ENCODE measurements around the gene EXOC4. TPM values are rescaled to one million over a fixed set of nuclear protein-coding genes. Genes with fewer than 3 reads are reported as not detected.

Gene EXOC4
- total and polyA plus RNA-seq, 2 of the 13 experiments (the other 11 are each of a cell fraction or from before 2014, with no cell fraction given), result 22.5 to 39.0 TPM

GRCh38 chr7:133355325-133355708 lies 102.4 kb downstream of the EXOC4 start:
- H4K20me1 ChIP-seq (ENCODE audit: insufficient read depth, low read length), result no peaks in the 10 kb centered on the region
- H3K27me3 ChIP-seq (ENCODE audit: control insufficient read depth in 1 of 2, insufficient read depth in 2 of 2, low read length in 2 of 2), result no peaks in the 10 kb centered on the region
- FAIRE-seq (no peak), ATAC-seq (no peak), DNase-seq (ENCODE audit: low spot score) (no peak)
- H3K9me3 ChIP-seq (ENCODE audit: low read length), result peaks cover 3% of the 10 kb centered on the region; the same call in 1 of the 2 replicates
- no peak overlapping the region for H3K4me3 ChIP-seq (replicated peaks in 1 of 3; ENCODE audit: insufficient read depth in 1 of 3, low read depth in 2 of 3, low read length in 3 of 3)
- no peak for TF ChIP-seq SRF (IDR thresholded peaks at IDR 0.05; ENCODE audit: low read depth, low read length)
- no peak for TF ChIP-seq HOXA3 (CRISPR knock-in tag; IDR thresholded peaks at IDR 0.05)
- TF ChIP-seq ZNF282 (IDR thresholded peaks at IDR 0.05; ENCODE audit: partially characterized antibody), result no peak
- intact Hi-C loops (cut with micrococcal nuclease; ENCODE audit: unreplicated experiment) (no loop called here), in situ Hi-C loops (cut with HindIII; ENCODE audit: extremely low pct_ligation_motif_present, low pct_unique_long_range_greater_than_20kb) (no loop called here)
- no TSS peak for BruUV-seq (replicated peaks)
- no peak overlapping the region for H3K4me2 ChIP-seq (ENCODE audit: low read depth, low read length)
- H3K27ac ChIP-seq (ENCODE audit: extremely low read length, insufficient read depth, low read length), result no peak overlapping the region
- no peaks in the 10 kb centered on the region for H3K79me2 ChIP-seq (ENCODE audit: insufficient read depth, low read length)
- ChIA-PET POLR2A (no interaction called here), CTCF (ENCODE audit: low intra/inter-chr PET ratio, low total read pairs) (no interaction called here)
- H3K36me3 ChIP-seq (replicated peaks in 1 of 2; ENCODE audit: control insufficient read depth in 1 of 2, insufficient read depth in 2 of 2, low read length in 2 of 2), result no peaks in the 10 kb centered on the region; a peak in 1 of 5 replicates
- 92% methylated on average over 3 of the region's 3 CpGs for WGBS (ENCODE audit: low lambda C conversion rate)
- H2AFZ ChIP-seq (ENCODE audit: low read length), result no peak overlapping the region
- no peak overlapping the region for H3K9ac ChIP-seq (ENCODE audit: insufficient read depth, low read depth, low read length)
- no peaks in the 10 kb centered on the region for H3K4me1 ChIP-seq (ENCODE audit: insufficient read depth, low read length)

DNA sequence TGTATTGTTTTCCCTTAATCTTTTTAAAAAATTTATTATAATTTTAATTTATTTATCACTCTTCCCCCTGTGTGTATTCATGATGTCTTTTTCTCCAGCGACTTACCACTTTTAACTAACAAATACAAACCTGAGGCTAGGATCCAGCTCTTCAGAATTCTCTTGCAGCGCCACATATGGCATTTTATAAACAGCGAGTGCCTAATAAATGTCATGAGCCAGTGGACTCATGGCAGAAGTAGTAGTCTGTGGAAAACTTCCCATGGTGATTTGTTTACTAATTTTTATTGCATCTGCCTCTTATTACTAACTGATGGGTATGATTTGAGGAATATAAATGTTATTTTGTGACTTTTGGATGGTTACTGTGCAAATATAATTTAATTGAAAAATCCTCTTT lies 102.9 kb downstream of the EXOC4 start:
- DNase-seq (ENCODE audit: low spot score), result no peak
- CTCF ChIA-PET (ENCODE audit: low intra/inter-chr PET ratio, low total read pairs), result no interaction called here
- POLR2A ChIA-PET, result no interaction called here
- Histone ChIP-seq H3K79me2 (ENCODE audit: insufficient read depth, low read length) (no peaks in the 10 kb centered on the region), H3K9ac (ENCODE audit: insufficient read depth, low read depth, low read length) (no peak overlapping the region), H3K9me3 (ENCODE audit: low read length) (peaks cover 3% of the 10 kb centered on the region; the same call in 1 of the 2 replicates), H3K36me3 (replicated peaks in 1 of 2; ENCODE audit: control insufficient read depth in 1 of 2, insufficient read depth in 2 of 2, low read length in 2 of 2) (no peaks in the 10 kb centered on the region; a peak in 1 of 5 replicates), H3K27ac (ENCODE audit: extremely low read length, insufficient read depth, low read length) (no peak overlapping the region), H3K4me3 (replicated peaks in 1 of 3; ENCODE audit: insufficient read depth in 1 of 3, low read depth in 2 of 3, low read length in 3 of 3) (no peak overlapping the region), H2AFZ (ENCODE audit: low read length) (no peak overlapping the region), H3K4me1 (ENCODE audit: insufficient read depth, low read length) (no peaks in the 10 kb centered on the region), H4K20me1 (ENCODE audit: insufficient read depth, low read length) (no peaks in the 10 kb centered on the region), H3K27me3 (ENCODE audit: control insufficient read depth in 1 of 2, insufficient read depth in 2 of 2, low read length in 2 of 2) (no peaks in the 10 kb centered on the region), H3K4me2 (ENCODE audit: low read depth, low read length) (no peak overlapping the region)
- ATAC-seq, result no peak
- no peak for FAIRE-seq
- in situ Hi-C loops (cut with HindIII; ENCODE audit: extremely low pct_ligation_motif_present, low pct_unique_long_range_greater_than_20kb), result no loop called here
- no TSS peak for BruUV-seq (replicated peaks)
- TF ChIP-seq XRCC5 (optimal IDR thresholded peaks at IDR 0.05; ENCODE audit: low read length), result no peak
- TF ChIP-seq ZNF629 (CRISPR knock-in tag; conservative IDR thresholded peaks at IDR 0.05), result no peak
- no peak for TF ChIP-seq PHF8 (CRISPR knock-in tag; IDR thresholded peaks at IDR 0.05)
- no peak for TF ChIP-seq ZNF768 (CRISPR knock-in tag; IDR thresholded peaks at IDR 0.05)
- WGBS (ENCODE audit: low lambda C conversion rate), result 90% methylated on average over 3 of the region's 3 CpGs
- intact Hi-C loops (cut with micrococcal nuclease; ENCODE audit: unreplicated experiment), result no loop called here

Data from HepG2 (cell line).